ENCODE data around the gene C10orf95. TPM values are rescaled to one million over a fixed set of nuclear protein-coding genes. Genes with fewer than 3 reads are reported as not detected.
A peak's percentile ranks its signal among the peaks of the same experiment; 100 is the strongest.

The C10orf95 gene
- total RNA-seq, 5 donors from 2014 or later (not counting 1 experiment from before 2014, with no cell fraction given): 0.23 to 0.92 (median 0.55) TPM; not detected in 1

DNA sequence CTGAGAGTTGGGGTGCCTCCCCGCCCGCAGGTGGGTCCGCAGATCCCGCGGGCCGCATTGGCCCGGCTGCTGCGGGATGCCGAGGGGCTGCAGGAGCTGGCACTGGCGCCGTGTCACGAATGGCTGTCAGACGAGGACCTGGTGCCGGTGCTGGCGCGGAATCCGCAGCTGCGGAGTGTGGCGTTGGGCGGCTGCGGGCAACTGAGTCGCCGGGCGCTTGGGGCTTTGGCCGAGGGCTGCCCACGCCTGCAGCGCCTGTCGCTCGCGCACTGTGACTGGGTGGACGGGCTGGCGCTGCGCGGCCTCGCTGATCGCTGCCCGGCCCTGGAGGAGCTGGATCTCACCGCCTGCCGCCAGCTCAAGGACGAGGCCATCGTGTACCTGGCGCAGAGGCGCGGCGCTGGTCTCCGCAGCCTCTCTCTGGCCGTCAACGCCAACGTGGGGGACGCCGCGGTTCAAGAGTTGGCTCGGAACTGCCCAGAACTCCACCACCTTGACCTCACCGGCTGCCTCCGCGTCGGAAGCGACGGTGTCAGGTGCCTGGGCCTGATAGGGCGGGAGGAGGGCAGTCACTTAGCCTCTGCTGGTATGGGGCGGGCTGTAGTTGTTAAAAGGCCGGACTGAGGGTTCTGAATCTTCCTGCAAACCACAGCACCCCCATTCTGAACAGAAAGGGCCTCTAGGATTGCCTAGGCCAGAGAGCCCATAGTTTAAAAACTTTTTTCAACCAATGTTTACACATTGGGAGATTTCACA is 29.4 kb downstream of the C10orf95 start:
- H3K9me3 ChIP-seq: no peaks in the 10 kb centered on the region
- ATAC-seq (replicated peaks in 1 of 4): peak; percentile 6 to 21 (median 7)
- ChIA-PET CTCF (interaction anchor here (0.6 to 1.2 kb wide), 5 partner anchors 11 to 292 kb away, joined by 3 to 5 read pairs (median 3); partner anchors contain the start of genes ARL3 (in 1 of the 2) and CUEDC2 (in 1 of the 2)), POLR2A (interaction anchor here (0.6 to 1.5 kb wide), 3 partner anchors 11 to 54 kb away, joined by 3 to 4 read pairs (median 4); partner anchors contain the start of genes CUEDC2 (in 1 of the 2) and NFKB2 (in 1 of the 2))
- Mint-ChIP-seq H3K4me3 (peak overlapping the region; percentile 95 to 98 (median 95)), H3K36me3 (no peaks in the 10 kb centered on the region), H3K27me3 (peaks cover 12 to 19% of the 10 kb centered on the region in 2 donors), H3K27ac (peak overlapping the region; percentile 66 to 95), H3K4me1 (peaks cover 32 to 52% (median 40%) of the 10 kb centered on the region in 3 donors), H3K9me3 (no peaks in the 10 kb centered on the region)
- H3K27me3 ChIP-seq (replicated peaks in 1 of 2; ENCODE audit: control insufficient read depth in 2 of 2, extremely low read depth in 1 of 2, insufficient read depth in 2 of 2, low read length in 1 of 2): peaks cover 5 to 24% of the 10 kb centered on the region in 2 experiments
- peaks cover 8 to 12% of the 10 kb centered on the region in 2 donors for H3K36me3 ChIP-seq (ENCODE audit: control insufficient read depth in 2 of 2, extremely low read depth in 1 of 2, insufficient read depth in 1 of 2, low read length in 1 of 2)
- WGBS (ENCODE audit: insufficient coverage): 5% methylated on average over 52 of the region's 62 CpGs
- H3K4me3 ChIP-seq (ENCODE audit: control insufficient read depth in 1 of 2, extremely low read depth in 1 of 2, low read length in 1 of 2): peak overlapping the region; percentile 63 to 84
- peak in 1 of 35 experiments; percentile 52 for DNase-seq
- H3K27ac ChIP-seq (ENCODE audit: low read length): peak overlapping the region; percentile 71
- H3K4me1 ChIP-seq (ENCODE audit: control insufficient read depth in 1 of 2, extremely low read depth in 1 of 2, insufficient read depth in 2 of 2, low read length in 2 of 2): peaks cover 22 to 41% of the 10 kb centered on the region in 2 experiments

GRCh38 chr10:102421507-102421756 is 29.9 kb downstream of the C10orf95 start:
- DNase-seq: no peak
- Mint-ChIP-seq H3K36me3 (no peaks in the 10 kb centered on the region), H3K9me3 (no peaks in the 10 kb centered on the region), H3K27ac (peak overlapping the region; percentile 79 to 95), H3K4me1 (peaks cover 32 to 52% (median 40%) of the 10 kb centered on the region in 3 donors), H3K27me3 (peaks cover 13 to 21% of the 10 kb centered on the region in 2 donors), H3K4me3 (peak overlapping the region; percentile 95 to 98 (median 95))
- Histone ChIP-seq H3K27me3 (replicated peaks in 1 of 2; ENCODE audit: control insufficient read depth in 2 of 2, extremely low read depth in 1 of 2, insufficient read depth in 2 of 2, low read length in 1 of 2) (peaks cover 5 to 29% of the 10 kb centered on the region in 2 experiments), H3K27ac (ENCODE audit: low read length) (peak overlapping the region; percentile 71), H3K4me1 (ENCODE audit: control insufficient read depth in 1 of 2, extremely low read depth in 1 of 2, insufficient read depth in 2 of 2, low read length in 2 of 2) (peaks cover 22 to 41% of the 10 kb centered on the region in 2 experiments), H3K4me3 (ENCODE audit: control insufficient read depth in 1 of 2, extremely low read depth in 1 of 2, low read length in 1 of 2) (peak overlapping the region; percentile 63 to 84), H3K9me3 (no peaks in the 10 kb centered on the region), H3K36me3 (ENCODE audit: control insufficient read depth in 2 of 2, extremely low read depth in 1 of 2, insufficient read depth in 1 of 2, low read length in 1 of 2) (peaks cover 8 to 12% of the 10 kb centered on the region in 2 donors)
- ATAC-seq (replicated peaks in 1 of 4): no peak
- CTCF ChIA-PET: interaction anchor here (0.7 to 1.2 kb wide), 3 partner anchors 11 to 293 kb away, joined by 3 read pairs; partner anchors contain the start of genes ARL3 (in 1 of the 2) and CUEDC2 (in 1 of the 2)
- POLR2A ChIA-PET: interaction anchor here in 1 of 2 donors (1.1 to 1.5 kb wide), 2 partner anchors 11 to 26 kb away, joined by 3 to 4 read pairs; partner anchors contain the start of genes CUEDC2 and NFKB2
- 0% methylated on average over 14 of the region's 14 CpGs for WGBS (ENCODE audit: insufficient coverage)

GRCh38 chr10:102420714-102421506 is 30.4 kb downstream of the C10orf95 start, which contains the start of gene FBXL15:
TSS of gene FBXL15 (plus strand) at chr10:102420836. CDS start at chr10:102421130, 294 bp downstream.
- 0% methylated on average over 65 of the region's 66 CpGs for WGBS (ENCODE audit: insufficient coverage)
- peak within 1 kb of the TSS; percentile 95 to 97 for H3K27ac Mint-ChIP-seq
- no peaks in the 10 kb centered on the region for H3K36me3 Mint-ChIP-seq
- H3K4me1 Mint-ChIP-seq: peaks cover 29 to 49% (median 40%) of the 10 kb centered on the region in 3 donors
- H3K36me3 ChIP-seq (ENCODE audit: control insufficient read depth in 2 of 2, extremely low read depth in 1 of 2, insufficient read depth in 1 of 2, low read length in 1 of 2): peaks cover 8 to 12% of the 10 kb centered on the region in 2 donors
- no peaks in the 10 kb centered on the region for H3K9me3 Mint-ChIP-seq
- H3K27ac ChIP-seq (ENCODE audit: low read length): peak within 1 kb of the TSS; percentile 71
- peak within 1 kb of the TSS; percentile 63 to 84 for H3K4me3 ChIP-seq (ENCODE audit: control insufficient read depth in 1 of 2, extremely low read depth in 1 of 2, low read length in 1 of 2)
- H3K27me3 ChIP-seq (replicated peaks in 1 of 2; ENCODE audit: control insufficient read depth in 2 of 2, extremely low read depth in 1 of 2, insufficient read depth in 2 of 2, low read length in 1 of 2): peaks cover 5 to 34% of the 10 kb centered on the region in 2 experiments
- H3K4me1 ChIP-seq (ENCODE audit: control insufficient read depth in 1 of 2, extremely low read depth in 1 of 2, insufficient read depth in 2 of 2, low read length in 2 of 2): peaks cover 22 to 41% of the 10 kb centered on the region in 2 experiments
- H3K9me3 ChIP-seq: no peaks in the 10 kb centered on the region
- peaks cover 17 to 26% of the 10 kb centered on the region in 2 donors for H3K27me3 Mint-ChIP-seq
- ChIA-PET CTCF (interaction anchor here in 1 of 2 donors (0.7 to 1.2 kb wide), 5 partner anchors 12 to 293 kb away, joined by 3 to 4 read pairs (median 3); partner anchors contain the start of genes ARL3 and CUEDC2), POLR2A (interaction anchor here in 1 of 2 donors (0.5 kb wide), 1 partner anchor 332 kb away, joined by 3 read pairs; no protein-coding TSS in a partner anchor)
- ATAC-seq (replicated peaks in 1 of 4): peak; percentile 72 to 83 (median 78)
- peak within 1 kb of the TSS; percentile 95 to 98 (median 95) for H3K4me3 Mint-ChIP-seq
- peak; percentile 73 to 97 (median 83) for DNase-seq

GRCh38 chr10:102420181-102420713 is 31.1 kb downstream of the C10orf95 start:
- POLR2A ChIA-PET: interaction anchor here (0.5 to 1.1 kb wide), 2 partner anchors 23 to 332 kb away, joined by 3 read pairs; no protein-coding TSS in a partner anchor
- peaks cover 5 to 40% of the 10 kb centered on the region in 2 experiments for H3K27me3 ChIP-seq (replicated peaks in 1 of 2; ENCODE audit: control insufficient read depth in 2 of 2, extremely low read depth in 1 of 2, insufficient read depth in 2 of 2, low read length in 1 of 2)
- no peaks in the 10 kb centered on the region for H3K9me3 ChIP-seq
- H3K27ac ChIP-seq (ENCODE audit: low read length): peak overlapping the region; percentile 71
- no peaks in the 10 kb centered on the region for H3K9me3 Mint-ChIP-seq
- peak overlapping the region; percentile 95 to 97 for H3K27ac Mint-ChIP-seq
- 0% methylated on average over 4 of the region's 21 CpGs for WGBS (ENCODE audit: insufficient coverage)
- DNase-seq (no peak), ATAC-seq (replicated peaks in 1 of 4) (no peak)
- H3K4me1 Mint-ChIP-seq: peaks cover 26 to 46% (median 36%) of the 10 kb centered on the region in 3 donors
- H3K4me3 Mint-ChIP-seq: peak overlapping the region; percentile 95 to 98 (median 95)
- H3K4me1 ChIP-seq (ENCODE audit: control insufficient read depth in 1 of 2, extremely low read depth in 1 of 2, insufficient read depth in 2 of 2, low read length in 2 of 2): peaks cover 22 to 41% of the 10 kb centered on the region in 2 experiments
- peaks cover 22 to 31% of the 10 kb centered on the region in 2 donors for H3K27me3 Mint-ChIP-seq
- CTCF ChIA-PET: interaction anchor here in 1 of 2 donors (0.9 to 1.3 kb wide), 4 partner anchors 13 to 191 kb away, joined by 3 to 4 read pairs (median 3); no protein-coding TSS in a partner anchor
- peak overlapping the region; percentile 63 to 84 for H3K4me3 ChIP-seq (ENCODE audit: control insufficient read depth in 1 of 2, extremely low read depth in 1 of 2, low read length in 1 of 2)
- H3K36me3 ChIP-seq (ENCODE audit: control insufficient read depth in 2 of 2, extremely low read depth in 1 of 2, insufficient read depth in 1 of 2, low read length in 1 of 2): peaks cover 8 to 12% of the 10 kb centered on the region in 2 donors
- H3K36me3 Mint-ChIP-seq: no peaks in the 10 kb centered on the region

DNA sequence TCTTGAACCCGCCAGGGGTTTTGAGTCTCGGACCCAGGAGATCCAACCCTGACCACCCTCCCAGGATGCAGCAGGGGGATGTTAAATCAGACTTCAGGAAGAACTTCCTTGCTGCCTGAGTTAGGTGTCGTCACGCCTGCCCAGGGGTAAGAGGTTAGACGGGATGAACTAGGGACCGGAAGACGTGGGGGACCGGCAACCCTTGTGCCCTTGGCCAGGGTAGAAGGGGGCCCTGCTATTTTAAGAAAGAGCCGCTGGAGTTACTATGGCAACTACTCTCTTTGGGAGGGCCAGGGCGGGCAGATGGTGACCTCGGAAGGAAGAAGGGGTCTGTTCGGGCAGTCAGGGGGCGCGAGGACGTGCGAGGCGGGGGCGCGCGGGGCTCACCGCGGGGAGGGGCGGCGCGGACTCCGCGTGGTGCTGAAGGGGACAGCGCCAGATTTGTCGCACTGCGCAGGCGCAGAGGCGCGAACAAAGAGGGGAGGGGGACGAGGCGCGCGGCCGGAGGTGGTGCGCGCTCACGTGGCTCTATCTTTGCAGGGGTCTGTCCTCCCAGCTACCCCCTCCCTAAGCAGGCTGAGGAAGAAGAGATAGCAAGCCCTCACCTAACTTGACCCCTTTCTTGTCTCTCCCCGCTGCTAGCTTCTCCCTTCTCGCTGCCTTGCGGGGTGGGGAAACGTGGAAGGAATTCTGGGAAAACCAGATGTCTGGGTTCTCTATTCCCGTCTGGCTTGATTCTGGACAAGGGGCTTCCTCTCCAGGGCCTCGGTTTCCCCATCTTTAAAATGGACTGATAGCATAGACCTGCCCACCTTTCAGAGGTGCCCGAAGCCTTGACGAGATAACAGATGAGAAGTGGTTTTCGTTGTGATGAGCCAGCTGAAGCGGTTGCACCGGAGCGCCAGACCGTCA is 31.8 kb downstream of the C10orf95 start:
- DNase-seq: peak in 34 of 35 experiments; percentile 41 to 82 (median 58)
- Mint-ChIP-seq H3K27me3 (peaks cover 22 to 33% of the 10 kb centered on the region in 2 donors), H3K4me1 (peaks cover 26 to 46% (median 36%) of the 10 kb centered on the region in 3 donors), H3K9me3 (no peaks in the 10 kb centered on the region), H3K4me3 (peak overlapping the region; percentile 95 to 98 (median 95)), H3K27ac (peak overlapping the region in 1 of 2 donors; percentile 49), H3K36me3 (no peaks in the 10 kb centered on the region)
- Histone ChIP-seq H3K9me3 (no peaks in the 10 kb centered on the region), H3K36me3 (ENCODE audit: control insufficient read depth in 2 of 2, extremely low read depth in 1 of 2, insufficient read depth in 1 of 2, low read length in 1 of 2) (peaks cover 8 to 12% of the 10 kb centered on the region in 2 donors), H3K4me3 (ENCODE audit: control insufficient read depth in 1 of 2, extremely low read depth in 1 of 2, low read length in 1 of 2) (peak overlapping the region; percentile 63 to 84), H3K27ac (ENCODE audit: low read length) (no peak overlapping the region), H3K27me3 (replicated peaks in 1 of 2; ENCODE audit: control insufficient read depth in 2 of 2, extremely low read depth in 1 of 2, insufficient read depth in 2 of 2, low read length in 1 of 2) (peaks cover 5 to 47% of the 10 kb centered on the region in 2 experiments), H3K4me1 (ENCODE audit: control insufficient read depth in 1 of 2, extremely low read depth in 1 of 2, insufficient read depth in 2 of 2, low read length in 2 of 2) (peaks cover 22 to 41% of the 10 kb centered on the region in 2 experiments)
- ChIA-PET CTCF (interaction anchor here in 1 of 2 donors (0.9 to 1.3 kb wide), 4 partner anchors 12 to 190 kb away, joined by 3 to 4 read pairs (median 3); no protein-coding TSS in a partner anchor), POLR2A (interaction anchor here in 1 of 2 donors (1.1 kb wide), 1 partner anchor 22 kb away, joined by 3 read pairs; no protein-coding TSS in a partner anchor)
- 2% methylated on average over 35 of the region's 54 CpGs for WGBS (ENCODE audit: insufficient coverage)
- ATAC-seq (replicated peaks in 1 of 4): peak in 1 of 4 experiments; percentile 14
